CD4-positive, alpha-beta T cell treated with Interleukin-6 for 4 hours (primary cell): ENCODE data around the gene TECTA.

Experiments used
- DNase-seq: peaks from one replicate; pipeline ENCODE4 v3.0.0-alpha.2; 2020; ENCODE audit warnings: mixed read lengths

TECTA gene

GRCh38 chr11:121100943-121101342 is at the start of gene TECTA:
Gene TECTA, plus strand, starts transcription at chr11:121101243. Its CDS starts 1,423 bp downstream, at chr11:121102666.
- DNase-seq: no peak

- DNase-seq: no peak
Measured at GRCh38 chr11:121053244-121053643, 47.8 kb upstream of the TECTA start.

- DNase-seq: no peak
Measured at GRCh38 chr11:121054266-121054665, 46.8 kb upstream of the TECTA start.

- no peak for DNase-seq
Measured at GRCh38 chr11:121055076-121055475, 46.0 kb upstream of the TECTA start.

DNA sequence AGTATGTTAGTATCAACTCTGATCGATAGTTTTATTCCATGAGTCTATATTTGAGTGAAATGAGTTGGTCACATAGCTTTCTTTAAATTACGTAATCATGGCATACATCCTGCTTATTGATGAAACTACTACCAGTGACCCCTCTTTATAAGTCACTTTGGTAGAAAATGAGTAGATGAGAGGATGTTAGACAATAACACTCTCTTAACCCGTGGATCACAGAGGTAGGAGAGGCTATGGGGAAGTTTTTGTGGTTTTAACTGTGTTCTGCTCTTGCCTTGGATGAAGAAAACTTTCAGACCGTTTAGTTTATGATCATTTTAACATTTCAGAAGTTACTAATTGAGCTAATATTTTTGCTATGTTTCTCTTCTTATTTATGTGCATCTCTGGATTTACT is 43.1 kb upstream of the TECTA start:
- no peak for DNase-seq

DNA sequence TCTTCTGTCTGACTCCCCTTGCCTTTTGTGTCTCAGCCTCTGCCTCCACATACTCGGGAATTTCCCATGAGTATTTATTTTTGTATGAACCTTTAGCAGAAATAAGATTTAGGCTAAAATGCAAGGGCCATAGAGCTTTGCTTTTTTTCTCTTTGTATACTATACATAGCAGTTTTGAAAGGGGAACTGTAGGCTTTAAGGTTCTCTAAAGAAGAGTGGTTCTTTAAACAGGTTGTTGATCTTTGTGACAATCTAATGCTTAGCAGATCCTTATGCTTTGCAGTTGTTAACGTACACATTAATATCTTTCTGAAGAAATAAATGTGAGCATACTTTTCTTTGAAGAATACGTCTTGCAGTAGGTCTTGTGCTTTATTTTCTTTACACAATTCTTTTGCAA is 42.1 kb upstream of the TECTA start:
- no peak for DNase-seq

- no peak for DNase-seq
Measured at GRCh38 chr11:121059605-121060004, 41.4 kb upstream of the TECTA start.

DNA sequence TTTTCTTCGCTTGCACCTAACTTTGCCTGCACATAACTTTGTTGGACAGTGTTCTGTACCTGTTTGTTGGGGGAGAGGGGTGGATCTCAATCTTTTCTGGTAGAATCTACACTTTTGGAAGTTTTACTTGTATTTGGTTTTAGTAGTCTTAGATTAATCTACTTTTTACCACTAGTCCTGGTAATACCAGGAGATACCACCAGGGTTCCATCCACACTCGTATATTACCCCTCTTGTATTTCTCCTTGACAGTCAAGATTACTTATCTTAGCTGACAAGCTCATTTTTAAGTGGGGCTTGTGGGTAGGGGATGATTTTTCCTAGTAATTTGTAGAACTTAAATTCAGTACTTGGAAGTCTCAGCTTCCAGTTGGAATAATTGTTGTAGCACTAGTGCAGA is 37.3 kb upstream of the TECTA start:
- DNase-seq: no peak

DNA sequence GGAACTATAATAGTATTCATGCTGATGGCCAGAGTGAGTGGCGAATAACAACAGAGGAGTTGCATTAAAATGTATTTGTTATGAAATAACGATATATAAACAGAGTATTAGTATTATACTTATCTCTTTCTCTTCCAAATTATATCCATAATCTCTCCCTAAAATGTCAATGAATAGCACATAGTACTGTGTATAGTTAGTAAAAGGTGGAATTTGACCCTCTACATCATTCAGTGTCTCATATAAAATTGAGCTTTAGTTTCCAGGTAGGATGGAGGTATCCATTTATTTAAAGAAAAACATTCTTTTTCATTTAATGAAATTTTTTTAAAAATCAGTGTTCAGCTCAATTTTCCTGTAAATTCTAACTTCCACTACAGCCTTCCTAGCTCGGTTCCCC is 34.4 kb upstream of the TECTA start:
- DNase-seq: no peak

GRCh38 chr11:121067026-121067425 is 34.0 kb upstream of the TECTA start:
- no peak for DNase-seq

GRCh38 chr11:121067453-121067852 is 33.6 kb upstream of the TECTA start:
- no peak for DNase-seq

DNA sequence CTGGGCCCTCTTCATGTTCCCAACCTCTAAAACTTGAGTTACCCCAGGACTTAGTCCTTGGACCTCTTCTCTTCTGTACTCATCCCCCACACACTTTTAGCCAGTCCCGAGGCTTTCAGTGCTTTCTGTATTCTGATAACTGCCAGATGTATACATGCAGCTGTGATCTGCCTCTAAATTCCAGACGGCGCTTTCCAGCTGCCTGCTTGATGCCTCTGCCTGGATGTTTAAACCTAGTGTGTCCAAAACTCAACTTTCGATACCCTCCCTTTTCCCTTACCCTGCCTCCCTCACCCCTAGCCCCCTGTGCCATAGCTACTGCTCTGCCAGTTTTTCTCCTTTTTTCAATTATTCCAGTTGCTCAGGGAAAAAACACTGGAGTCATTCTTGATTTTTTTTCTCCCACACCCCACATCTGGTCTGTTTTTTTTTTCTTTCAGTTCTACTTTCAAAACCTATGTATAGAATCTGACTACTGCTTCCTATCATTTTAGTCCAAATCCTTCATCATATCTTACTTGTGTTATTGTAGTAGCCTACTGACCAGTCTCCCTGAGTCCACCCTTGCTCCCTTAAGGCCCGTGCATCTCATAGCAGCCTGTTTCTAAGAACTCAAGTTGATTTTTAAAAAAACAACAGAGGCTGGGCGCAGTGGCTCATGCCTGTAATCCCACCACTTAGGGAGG is 32.9 kb upstream of the TECTA start:
- no peak for DNase-seq

DNA sequence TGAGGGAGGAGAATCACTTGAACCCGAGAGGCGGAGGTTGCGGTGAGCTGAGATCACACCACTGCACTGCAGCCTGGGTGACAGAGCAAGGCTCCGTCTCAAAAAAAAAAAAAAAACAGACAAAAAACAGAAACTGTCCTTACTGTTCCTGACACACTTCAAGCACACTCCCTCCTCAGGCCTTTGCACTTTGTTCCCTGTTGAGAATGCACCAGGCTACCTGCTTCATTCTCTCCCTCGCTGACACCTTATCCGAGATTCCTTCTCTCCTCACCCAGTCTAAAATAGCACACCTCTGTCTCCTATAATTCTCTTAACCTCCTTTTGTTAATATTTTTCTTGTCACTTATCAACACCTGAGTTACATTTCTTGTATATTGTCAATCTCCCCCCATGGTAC is 32.3 kb upstream of the TECTA start:
- no peak for DNase-seq

DNA sequence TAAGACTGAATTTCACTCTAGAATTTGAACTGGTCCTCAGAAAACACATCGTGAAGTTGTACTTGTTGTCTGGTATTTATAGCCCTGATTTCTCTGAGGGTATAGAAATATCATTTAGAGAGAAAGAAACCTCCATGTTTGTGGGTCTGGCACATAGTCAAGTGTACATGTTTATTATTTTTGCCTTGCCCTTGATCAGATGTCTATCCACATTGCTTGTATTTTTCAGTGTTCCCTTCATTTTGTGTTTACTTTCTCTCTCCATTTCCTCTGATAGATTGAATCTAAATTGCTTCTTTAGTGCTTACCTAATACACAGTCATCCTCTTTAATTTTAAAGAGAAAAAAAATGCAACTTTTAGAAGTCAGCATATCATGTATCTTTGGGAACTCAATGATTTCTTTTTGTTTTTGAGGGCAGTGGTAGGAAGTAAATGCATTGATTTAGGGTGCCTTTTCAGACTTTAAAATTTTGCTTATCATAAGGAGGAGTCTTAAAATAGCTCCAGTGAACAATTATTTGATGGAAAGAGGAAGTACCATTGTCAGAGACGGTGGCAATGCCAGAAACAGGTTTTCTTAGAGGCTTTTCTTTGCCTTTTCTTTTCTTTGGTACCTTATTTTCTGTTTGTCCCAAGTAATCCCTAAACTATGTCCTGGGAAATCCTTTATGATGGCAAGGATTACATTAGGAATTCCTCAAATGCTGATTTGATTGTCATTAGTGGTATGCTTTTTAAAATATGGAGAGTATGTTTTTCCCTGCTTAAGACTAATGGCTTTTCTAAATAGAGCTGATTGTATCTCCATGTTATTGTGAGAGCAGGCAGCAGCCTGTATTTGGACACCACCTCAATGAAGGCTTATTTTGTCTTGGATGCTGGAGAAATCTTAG is 29.8 kb upstream of the TECTA start:
- DNase-seq: no peak

DNA sequence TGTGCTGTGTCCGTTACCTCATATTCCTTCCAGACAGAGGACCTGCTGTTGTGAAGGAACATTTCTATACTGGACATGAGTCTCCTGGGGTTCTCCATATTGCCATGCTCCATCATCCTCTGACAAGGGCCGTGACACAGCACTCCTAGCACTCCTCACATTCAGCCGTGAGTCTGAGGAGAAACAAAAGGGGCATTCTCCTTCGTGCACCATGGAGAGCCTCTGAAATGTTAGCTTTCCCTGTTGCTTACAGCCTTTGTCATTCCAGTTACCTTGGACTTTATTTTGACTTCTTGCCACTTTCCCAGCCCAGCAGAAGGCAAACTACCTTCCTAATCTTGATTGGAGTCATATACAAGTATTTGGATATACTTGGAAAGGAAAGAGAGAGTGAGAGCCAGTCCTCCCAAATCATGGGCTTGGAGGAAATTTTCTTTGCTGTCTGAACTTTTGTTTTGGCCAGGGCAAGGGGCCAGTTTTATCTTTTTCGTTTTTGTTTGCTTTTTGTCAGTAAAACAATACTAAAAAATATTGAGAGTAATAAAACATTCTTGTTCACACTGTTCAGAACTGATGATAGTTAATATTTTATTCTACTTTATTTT is 29.1 kb upstream of the TECTA start:
- DNase-seq: no peak

DNA sequence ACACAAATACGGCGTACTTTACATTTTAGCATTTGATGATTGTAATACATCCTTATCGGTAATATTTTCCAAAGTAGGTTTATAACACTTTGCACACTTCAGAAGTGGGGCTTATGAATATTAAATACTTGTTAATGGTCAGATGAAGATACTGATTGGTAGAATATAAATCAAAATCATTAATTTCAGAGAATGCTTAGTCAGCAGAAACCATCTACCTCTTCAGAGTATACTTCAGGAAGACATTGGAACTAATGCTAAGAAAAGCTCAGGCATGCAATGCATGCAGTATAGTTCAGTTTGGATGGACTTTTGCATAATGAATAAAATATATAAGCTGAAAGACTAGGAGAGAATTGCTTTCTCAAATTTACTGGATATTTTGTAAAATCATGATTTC is 19.7 kb upstream of the TECTA start:
- DNase-seq: no peak

GRCh38 chr11:121082219-121082618 is 18.8 kb upstream of the TECTA start:
- no peak for DNase-seq

DNA sequence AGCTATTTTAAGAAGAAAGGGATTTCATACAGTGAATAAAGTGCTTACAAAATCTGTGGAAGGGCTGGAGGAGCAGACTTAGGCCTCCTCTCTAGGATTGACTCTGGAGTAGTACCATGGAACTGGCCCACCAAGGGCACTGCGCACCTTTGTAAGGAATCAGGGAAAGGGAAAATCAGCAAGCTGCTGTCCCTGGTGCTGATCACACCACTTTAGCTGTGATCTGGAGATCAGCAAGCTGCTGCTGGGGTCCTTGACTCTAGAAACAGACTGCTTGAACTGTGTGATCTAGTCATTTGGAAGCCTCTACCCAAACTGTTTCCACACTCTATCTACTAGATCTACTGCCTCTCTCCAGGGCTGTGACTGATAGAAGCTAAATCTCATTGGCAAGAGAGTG is 18.4 kb upstream of the TECTA start:
- DNase-seq: no peak

DNA sequence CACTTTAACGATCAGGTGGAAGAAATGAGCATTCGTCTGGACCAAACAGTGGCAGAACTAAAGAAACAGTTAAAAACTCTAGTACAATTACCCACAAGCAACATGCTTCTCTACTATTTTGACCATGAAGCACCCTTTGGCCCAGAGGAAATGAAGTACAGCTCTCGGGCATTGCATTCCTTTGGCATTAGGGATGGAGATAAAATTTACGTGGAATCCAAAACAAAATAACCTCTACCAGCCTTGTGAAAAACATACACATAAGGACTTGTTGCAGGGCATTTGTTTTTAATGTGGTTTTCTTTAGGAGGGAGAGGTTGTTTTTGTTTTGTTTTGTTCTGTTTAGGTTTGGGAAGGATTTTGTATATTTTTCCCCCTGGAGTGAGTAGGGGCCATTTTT is 14.2 kb upstream of the TECTA start:
- no peak for DNase-seq

- DNase-seq: no peak
Measured at GRCh38 chr11:121089566-121089965, 11.5 kb upstream of the TECTA start.

GRCh38 chr11:121090145-121090721 is 10.8 kb upstream of the TECTA start:
- no peak for DNase-seq

DNA sequence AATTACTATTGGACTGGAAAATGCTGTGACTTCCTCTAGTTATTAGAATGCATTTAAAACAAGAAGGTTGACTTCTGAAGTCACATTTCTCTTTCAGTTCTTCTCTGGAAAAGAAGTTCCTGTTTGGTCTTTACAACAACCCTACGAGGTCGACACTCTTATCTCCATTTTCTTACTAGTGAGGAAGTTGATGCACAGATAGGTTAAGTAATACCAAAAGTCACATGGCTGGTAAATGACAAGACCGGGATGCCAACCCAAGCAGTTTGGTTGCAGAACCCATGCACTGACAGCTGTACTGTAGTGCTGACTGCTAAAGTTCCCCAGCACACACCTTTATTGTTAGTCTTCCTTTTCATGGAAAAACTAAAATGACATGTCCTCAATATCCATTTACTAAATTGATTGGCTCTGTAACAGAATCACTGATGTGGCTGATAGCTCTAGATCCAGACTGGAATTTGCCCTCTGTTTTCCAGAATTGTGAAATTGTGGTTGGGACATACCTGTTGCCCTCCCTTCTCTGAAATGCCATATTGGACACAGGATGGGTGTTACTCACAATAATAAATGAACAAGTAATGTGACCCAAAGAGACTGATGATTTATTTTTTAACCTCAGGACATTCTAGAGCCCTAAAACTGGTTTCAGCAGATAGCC is 9.4 kb upstream of the TECTA start:
- DNase-seq: no peak

DNA sequence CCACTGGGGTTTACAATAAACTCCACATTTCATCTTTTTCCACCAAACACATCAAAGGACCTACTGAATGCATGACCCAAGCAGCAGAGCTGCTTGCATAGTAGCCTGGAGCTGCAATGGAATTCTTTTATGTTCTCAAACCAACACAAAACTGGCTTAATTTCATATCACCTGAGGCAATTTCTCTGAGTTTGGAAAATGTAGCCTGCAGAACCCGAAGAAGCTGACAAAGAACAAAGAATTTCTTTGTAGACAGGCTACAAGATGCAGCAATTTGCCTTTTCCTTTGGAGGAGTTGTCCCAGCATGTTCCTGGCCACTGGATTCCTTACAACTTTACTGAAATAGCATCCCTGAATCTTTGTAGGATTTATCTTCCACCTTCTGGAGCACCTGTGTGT is 5.5 kb upstream of the TECTA start:
- no peak for DNase-seq
